HepG2 (cell line): Measurements from ENCODE around the gene HSPB6. TPM values are rescaled to one million over a fixed set of nuclear protein-coding genes. Genes with fewer than 3 reads are reported as not detected.

Experiments used
- ATAC-seq: fragments of 200-7000 bp; cut with Tn5 transposase; 3 replicates; pipeline ENCODE4 v1.9.1; 2020; ENCODE audit warnings: mild to moderate bottlenecking, moderate library complexity
- BruUV-seq: library from RNA; stranded (reverse); fragments of 400-500 nt; replicated peaks from 2 replicates; lab custom pipeline; 2021; lab: Mats Ljungman, UMichigan
- CTCF ChIA-PET: fragments of 300-600 bp; formaldehyde crosslinking; extraction: SDS; loops from one replicate; lab custom pipeline; 2021; ENCODE audit warnings: low total read pairs, inconsistent platforms, low intra/inter-chr PET ratio; lab: Yijun Ruan, JAX
- POLR2A ChIA-PET: fragments of 350-600 bp; sonication (Branson Sonifier 250); formaldehyde crosslinking; loops from one replicate; lab custom pipeline; 2020; ENCODE audit warnings: antibody characterized with exemption, inconsistent platforms; lab: Yijun Ruan, JAX
- DNase-seq: peaks from one replicate; pipeline ENCODE4 v3.0.0-alpha.2; 2015; ENCODE audit warnings: low spot score
- FAIRE-seq: peaks from 3 replicates; lab custom pipeline; 2011; peaks lifted over from hg19 to GRCh38; lab: Jason Lieb, UNC
- H2AFZ ChIP-seq: one replicate; pipeline ENCODE4 v1.6.1; 2011; ENCODE audit warnings: low read length, inconsistent platforms
- H3K27ac ChIP-seq: fragments of 300-600 bp; 3 replicates; pipeline ENCODE4 v1.8.0; 2011; ENCODE audit warnings: mixed run types, mild to moderate bottlenecking, mixed read lengths, low read length, inconsistent platforms; ENCODE audit not compliant: insufficient read depth; ENCODE audit errors: extremely low read length
- H3K27me3 ChIP-seq, 2 experiments: fragments of 200-600 bp in 1 of 2; 2 replicates in 1 of 2; 3 replicates in 1 of 2; pipeline versions ENCODE4 v1.6.0 to v1.8.0; 2011; ENCODE audit warnings: low read length in 2 of 2, mild to moderate bottlenecking in 2 of 2, moderate library complexity in 2 of 2, inconsistent platforms in 1 of 2; ENCODE audit not compliant: insufficient read depth in 2 of 2, control insufficient read depth in 1 of 2
- H3K36me3 ChIP-seq, 2 experiments: fragments of 200-600 bp in 1 of 2; replicated peaks in 1 of 2; 2 replicates in 1 of 2; 3 replicates in 1 of 2; pipeline versions ENCODE4 v1.5.1 to v1.8.0; 2011; ENCODE audit warnings: low read length in 2 of 2, inconsistent platforms in 1 of 2; ENCODE audit not compliant: insufficient read depth in 2 of 2, control insufficient read depth in 1 of 2
- H3K4me1 ChIP-seq: 2 replicates; pipeline ENCODE4 v1.5.1; 2012; ENCODE audit warnings: low read length, inconsistent platforms; ENCODE audit not compliant: insufficient read depth
- H3K4me2 ChIP-seq: 2 replicates; pipeline ENCODE4 v1.6.0; 2011; ENCODE audit warnings: low read depth, low read length, inconsistent platforms
- H3K4me3 ChIP-seq, 3 experiments: fragments of 200-600 bp in 1 of 3; sonication (generic), shearing (Covaris generic) in 1 of 3; replicated peaks in 1 of 3; 2 replicates each; pipeline ENCODE4 v1.5.1; 2011 to 2016; ENCODE audit warnings: low read length in 3 of 3, inconsistent platforms in 2 of 3, low read depth in 2 of 3, mild to moderate bottlenecking in 2 of 3, control low read depth in 1 of 3, mixed read lengths in 1 of 3; ENCODE audit not compliant: insufficient read depth in 1 of 3
- H3K79me2 ChIP-seq: one replicate; pipeline ENCODE4 v1.6.1; 2011; ENCODE audit warnings: low read length, inconsistent platforms; ENCODE audit not compliant: insufficient read depth
- H3K9ac ChIP-seq: 2 replicates; pipeline ENCODE4 v1.6.0; 2011; ENCODE audit warnings: mild to moderate bottlenecking, low read depth, low read length, inconsistent platforms; ENCODE audit not compliant: insufficient read depth
- H3K9me3 ChIP-seq: 2 replicates; pipeline ENCODE4 v1.5.1; 2012; ENCODE audit warnings: mild to moderate bottlenecking, low read length
- H4K20me1 ChIP-seq: 2 replicates; pipeline ENCODE4 v1.6.0; 2011; ENCODE audit warnings: inconsistent platforms, mild to moderate bottlenecking, low read length, moderate library complexity; ENCODE audit not compliant: insufficient read depth
- AGO2 ChIP-seq: fragments of 200-400 bp; formaldehyde crosslinking; optimal IDR thresholded peaks from 2 replicates; pipeline ENCODE3; 2017; ENCODE audit warnings: mild to moderate bottlenecking, low read depth, low read length, moderate library complexity
- POLR2G ChIP-seq: fragments of 200-400 bp; formaldehyde crosslinking; IDR thresholded peaks from 2 replicates; pipeline ENCODE4 v1.6.1; 2018; ENCODE audit warnings: mild to moderate bottlenecking, low read depth, low read length, moderate library complexity
- RBFOX2 ChIP-seq: fragments of 200-400 bp; formaldehyde crosslinking; IDR thresholded peaks from 2 replicates; pipeline ENCODE4 v1.6.1; 2017; ENCODE audit warnings: low read depth, mild to moderate bottlenecking, low read length
- ZBTB33 ChIP-seq: sonication (generic); formaldehyde crosslinking; IDR thresholded peaks from 2 replicates; pipeline ENCODE4 v1.4.0; 2020; ENCODE audit warnings: missing genetic modification reagents
- ZNF501 ChIP-seq: sonication (generic); formaldehyde crosslinking; IDR thresholded peaks from 2 replicates; pipeline ENCODE4 v1.5.1; 2020; ENCODE audit warnings: mild to moderate bottlenecking, moderate library complexity, missing genetic modification reagents
- ZNF609 ChIP-seq: sonication (generic); formaldehyde crosslinking; IDR thresholded peaks from 2 replicates; pipeline ENCODE4 v1.4.0; 2020; ENCODE audit warnings: mild to moderate bottlenecking, missing genetic modification reagents, borderline replicate concordance
- WGBS: methylation state at CpG from one replicate; pipeline ENCODE4 v1.1.6; 2017; ENCODE audit warnings: low lambda C conversion rate; 5-methylcytosine and 5-hydroxymethylcytosine counted together
- in situ Hi-C: cut with HindIII; loops from 2 replicates; pipeline ENCODE4 v1.10.0; 2017; ENCODE audit warnings: low pct_unique_long_range_greater_than_20kb; ENCODE audit not compliant: extremely low pct_ligation_motif_present
- intact Hi-C: fragments of 100-400 bp; cut with micrococcal nuclease; formaldehyde crosslinking; loops from one replicate; pipeline ENCODE4 v1.10.0; 2022; ENCODE audit not compliant: unreplicated experiment
- polyA plus RNA-seq, 8 experiments: library from polyadenylated mRNA; depleted of rRNA in 3 of 8; stranded (reverse) in 7 of 8; unstranded in 1 of 8; fragments of >200 nt; fragmentation: Illumina TruSeq in 4 of 8; extraction: Trizol in 4 of 8; gene quantifications; 2 replicates each; pipeline versions ENCODE4 v1.2.1 to v1.2.3, GENCODE V29; 2011 to 2016; ENCODE audit warnings: low read depth in 4 of 8, missing spikeins in 1 of 8, mixed read lengths in 1 of 8; ENCODE audit not compliant: insufficient read depth in 1 of 8
- total RNA-seq, 5 experiments: library from RNA; depleted of rRNA; stranded (reverse); fragments of >200 nt; fragmentation: Illumina TruSeq; extraction: Trizol; gene quantifications; 2 replicates each; pipeline ENCODE4 v1.2.3, GENCODE V29; 2016; ENCODE audit warnings: low read depth in 1 of 5

HSPB6 gene
- total and polyA plus RNA-seq, 2 of the 13 experiments (the other 11 are each of a cell fraction or from before 2014, with no cell fraction given): 0.18 TPM; not detected in 1

GRCh38 chr19:35806597-35806996, 49.8 kb upstream of the HSPB6 start:
- ATAC-seq (peak; percentile 43), FAIRE-seq (no peak), DNase-seq (no peak)
- intact Hi-C loops (no loop called here), in situ Hi-C loops (no loop called here)
- Histone ChIP-seq H3K9ac (no peak overlapping the region), H3K4me1 (peaks cover 11% of the 10 kb centered on the region), H3K79me2 (peaks cover 8% of the 10 kb centered on the region), H3K27me3 (no peaks in the 10 kb centered on the region; a peak in 1 of 5 replicates), H3K4me3 (no peak overlapping the region), H3K36me3 (peaks cover 21 to 31% of the 10 kb centered on the region in 2 experiments; a peak in 4 of 5 replicates), H2AFZ (no peak overlapping the region), H3K27ac (no peak overlapping the region), H3K4me2 (no peak overlapping the region), H4K20me1 (no peaks in the 10 kb centered on the region), H3K9me3 (no peaks in the 10 kb centered on the region)
- ChIA-PET POLR2A (no interaction called here), CTCF (no interaction called here)
- TF ChIP-seq RBFOX2 (peak; percentile 44; the same call in 1 of the 2 replicates), POLR2G (no peak), ZNF609 (CRISPR knock-in tag) (no peak), AGO2 (peak; percentile 63), ZBTB33 (CRISPR knock-in tag) (peak; percentile 95), ZNF501 (CRISPR knock-in tag) (0 out of 2 replicates have a peak, but pooled peaks have one; percentile 19)
- WGBS: 96% methylated on average over 7 of the region's 18 CpGs
- BruUV-seq: no TSS peak
